HFFc6 (cell line): Measurements from ENCODE around the gene VWA7. TPM values are rescaled to one million over a fixed set of nuclear protein-coding genes. Genes with fewer than 3 reads are reported as not detected.
A peak's percentile ranks its signal among the peaks of the same experiment; 100 is the strongest.

Source experiments
- DNase-seq: peaks from one replicate; pipeline ENCODE4 v3.0.0-alpha.2; 2018
- H3K27ac Mint-ChIP-seq: 2 replicates; pipeline ENCODE4 v1.8.0; 2020; ENCODE audit warnings: mild to moderate bottlenecking, mixed read lengths
- H3K27me3 Mint-ChIP-seq: 2 replicates; pipeline ENCODE4 v1.8.0; 2021; ENCODE audit warnings: mild to moderate bottlenecking, moderate library complexity, mixed read lengths; ENCODE audit not compliant: insufficient read depth
- H3K36me3 Mint-ChIP-seq: 2 replicates; pipeline ENCODE4 v1.8.0; 2021; ENCODE audit warnings: low read depth, mixed read lengths
- H3K4me1 Mint-ChIP-seq: 2 replicates; pipeline ENCODE4 v1.8.0; 2020; ENCODE audit warnings: low read depth, mixed read lengths
- H3K4me3 Mint-ChIP-seq: 2 replicates; pipeline ENCODE4 v1.8.0; 2020; ENCODE audit warnings: mild to moderate bottlenecking, moderate library complexity, mixed read lengths
- H3K9me3 Mint-ChIP-seq: 2 replicates; pipeline ENCODE4 v1.8.0; 2020; ENCODE audit warnings: mild to moderate bottlenecking, mixed read lengths
- CTCF ChIP-seq: fragments of 200-600 bp; sonication (generic); IDR thresholded peaks from 2 replicates; pipeline ENCODE4 v1.5.0; 2021; ENCODE audit warnings: antibody characterized with exemption, mild to moderate bottlenecking
- total RNA-seq, 6 experiments: library from RNA; stranded (reverse); fragmentation: NEBNext Ultra II Directional; extraction: Animal tissue kit (Norgen Biotek cat#: 25700); gene quantifications; 2 replicates in 1 of 6; 3 replicates in 5 of 6; pipeline ENCODE4 v1.2.3, GENCODE V29; 2021

VWA7 gene
- total RNA-seq, 6 experiments from 2014 or later = 0.24 to 0.83 (median 0.64) TPM

- Mint-ChIP-seq H3K9me3 (no peaks in the 10 kb centered on the region), H3K36me3 (peaks cover 36% of the 10 kb centered on the region), H3K4me3 (peak overlapping the region; percentile 98), H3K4me1 (peaks cover 58% of the 10 kb centered on the region), H3K27ac (peak overlapping the region; percentile 92), H3K27me3 (no peaks in the 10 kb centered on the region; the same call in none of the 2 replicates)
- peak; percentile 63 for TF ChIP-seq CTCF
- peak; percentile 78 for DNase-seq
Observed at GRCh38 chr6:31737991-31738979, 38.8 kb downstream of the VWA7 start.

DNA sequence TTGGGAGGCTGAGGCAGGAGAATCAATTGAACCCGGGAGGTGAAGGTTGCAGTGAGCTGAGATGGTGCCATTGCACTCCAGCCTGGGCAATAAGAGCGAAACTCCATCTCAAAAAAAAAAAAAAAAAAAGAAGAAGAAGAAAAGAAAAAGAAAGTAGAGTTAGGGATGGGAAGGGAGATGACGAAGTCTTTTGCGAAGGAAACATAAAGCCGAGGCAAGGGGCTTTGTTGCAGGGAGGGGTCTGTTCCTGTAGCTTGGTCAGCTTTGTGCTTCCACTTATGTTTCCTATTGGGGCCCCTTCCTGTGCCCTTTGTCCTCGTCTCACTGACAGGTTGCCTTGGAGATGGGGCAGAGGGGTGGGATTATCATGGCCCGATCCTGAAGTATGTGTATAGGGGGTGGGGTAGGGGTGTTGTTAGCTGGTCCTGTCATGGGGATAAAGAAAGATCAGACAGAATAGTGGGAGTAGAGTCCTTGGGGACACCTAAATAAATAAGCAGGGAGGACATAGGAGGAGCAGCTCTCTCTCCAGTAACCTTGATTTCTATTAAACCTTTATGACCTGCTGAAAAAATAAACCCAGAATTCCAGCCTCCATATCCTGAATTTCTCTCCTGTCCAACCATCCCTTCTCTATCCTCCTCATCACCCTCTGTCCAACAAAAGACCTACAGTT is 39.7 kb downstream of the VWA7 start:
- no peak for DNase-seq
- no peak for TF ChIP-seq CTCF
- H3K36me3 Mint-ChIP-seq = peaks cover 40% of the 10 kb centered on the region
- H3K4me1 Mint-ChIP-seq = peaks cover 62% of the 10 kb centered on the region
- H3K27ac Mint-ChIP-seq = peak overlapping the region; percentile 92
- H3K9me3 Mint-ChIP-seq = no peaks in the 10 kb centered on the region
- peak overlapping the region; percentile 98 for H3K4me3 Mint-ChIP-seq
- no peaks in the 10 kb centered on the region; the same call in none of the 2 replicates for H3K27me3 Mint-ChIP-seq

DNA sequence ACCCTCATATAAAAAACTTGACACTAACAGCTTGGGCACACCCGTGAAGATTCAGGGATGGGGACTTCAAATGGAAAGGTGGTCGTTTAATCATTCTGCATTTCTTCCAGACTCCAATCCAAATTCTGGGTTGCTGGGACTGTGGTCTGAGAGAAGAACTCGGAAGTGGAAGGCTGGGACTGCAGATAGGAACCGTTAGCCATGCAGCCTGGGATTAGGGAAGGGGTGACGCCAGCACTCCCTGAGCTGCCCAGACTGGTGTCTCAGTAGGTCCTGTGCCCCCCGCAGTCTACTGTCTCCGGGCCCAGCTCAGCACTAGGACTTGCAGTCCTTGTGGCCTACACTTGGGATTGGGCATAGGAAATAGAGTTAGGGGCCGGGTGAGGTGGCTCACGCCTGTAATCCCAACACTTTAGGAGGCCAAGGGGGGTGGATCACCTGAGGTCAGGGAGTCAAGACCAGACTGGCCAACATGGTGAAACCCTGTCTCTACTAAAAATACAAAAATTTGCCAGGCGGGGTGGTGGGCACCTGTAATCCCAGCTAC is 40.3 kb downstream of the VWA7 start:
- Mint-ChIP-seq H3K27ac (peak overlapping the region; percentile 92), H3K4me3 (peak overlapping the region; percentile 98), H3K4me1 (peaks cover 68% of the 10 kb centered on the region), H3K36me3 (peaks cover 41% of the 10 kb centered on the region), H3K27me3 (no peaks in the 10 kb centered on the region; the same call in none of the 2 replicates), H3K9me3 (no peaks in the 10 kb centered on the region)
- no peak for DNase-seq
- no peak for TF ChIP-seq CTCF

GRCh38 chr6:31736021-31736767 is 40.9 kb downstream of the VWA7 start, which contains the start of gene CLIC1:
Gene CLIC1, minus strand, starts transcription at chr6:31736530. Its CDS starts 230 bp downstream, at chr6:31736300.
- no peak for TF ChIP-seq CTCF
- Mint-ChIP-seq H3K4me3 (peak within 1 kb of the TSS; percentile 98), H3K4me1 (peaks cover 74% of the 10 kb centered on the region), H3K9me3 (no peaks in the 10 kb centered on the region), H3K36me3 (peaks cover 39% of the 10 kb centered on the region), H3K27ac (peak within 1 kb of the TSS; percentile 92), H3K27me3 (no peaks in the 10 kb centered on the region; the same call in none of the 2 replicates)
- peak; percentile 79 for DNase-seq
